ENCODE results near the gene CSF3R. TPM values are rescaled to one million over a fixed set of nuclear protein-coding genes. Genes with fewer than 3 reads are reported as not detected.

CSF3R gene
- total and polyA plus RNA-seq, 2 experiments from 2014 or later: not detected

DNA sequence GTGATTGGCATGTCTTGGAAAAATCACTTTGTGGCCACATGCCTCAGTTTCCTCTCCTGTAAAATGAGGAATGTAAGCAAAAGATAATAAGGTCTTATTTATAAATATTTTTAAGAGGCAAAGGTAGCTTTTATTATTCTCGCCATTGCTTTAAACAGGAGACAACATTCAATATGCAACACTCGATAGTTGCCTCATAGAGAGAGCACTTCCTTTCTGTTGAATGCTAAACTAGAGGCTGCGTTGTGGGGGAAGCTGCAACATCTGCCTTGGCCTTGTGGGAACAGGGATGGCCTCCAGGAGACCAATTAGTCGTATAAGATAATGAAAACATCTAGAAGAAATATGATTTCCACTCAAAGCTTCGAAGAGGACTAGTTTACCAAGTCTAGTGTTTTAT, 36.0 kb downstream of the CSF3R start:
- no peaks in the 10 kb centered on the region for H3K27me3 ChIP-seq (ENCODE audit: insufficient read depth)
- Mint-ChIP-seq H3K27me3 (ENCODE audit: insufficient read depth, low read depth, poor library complexity) (peaks cover 11% of the 10 kb centered on the region), H3K36me3 (ENCODE audit: low read depth) (no peaks in the 10 kb centered on the region; the same call in 2 of the 3 replicates), H3K4me3 (no peak overlapping the region), H3K4me1 (peaks cover 17% of the 10 kb centered on the region), H3K27ac (no peak overlapping the region), H3K9me3 (no peaks in the 10 kb centered on the region)
- H3K4me2 ChIP-seq: no peak overlapping the region
- no peak overlapping the region; the same call in 1 of the 2 replicates for H2AFZ ChIP-seq
- no peaks in the 10 kb centered on the region for H4K20me1 ChIP-seq (replicated peaks; ENCODE audit: insufficient read depth)
- TF ChIP-seq ZNF331 (CRISPR knock-in tag; IDR thresholded peaks at IDR 0.05; ENCODE audit: low read depth): no peak
- no peak for TF ChIP-seq JUNB (IDR thresholded peaks at IDR 0.05; ENCODE audit: unreplicated experiment)
- no peak for TF ChIP-seq REST (IDR thresholded peaks at IDR 0.05; ENCODE audit: unreplicated experiment)
- TF ChIP-seq EZH2phosphoT487 (IDR thresholded peaks at IDR 0.05; ENCODE audit: unreplicated experiment): no peak
- TF ChIP-seq STAT1 (IDR thresholded peaks at IDR 0.05; ENCODE audit: unreplicated experiment): no peak
- no peak for TF ChIP-seq CTCF (conservative IDR thresholded peaks at IDR 0.05; ENCODE audit: low read depth in 2 of 2)
- TF ChIP-seq POLR2AphosphoS5 (IDR thresholded peaks at IDR 0.05; ENCODE audit: low read depth): no peak
- TF ChIP-seq ZNF114 (CRISPR knock-in tag; IDR thresholded peaks at IDR 0.05): no peak
- TF ChIP-seq NANOG (IDR thresholded peaks at IDR 0.05; ENCODE audit: borderline replicate concordance): no peak
- no peak for TF ChIP-seq CREB1 (CRISPR knock-in tag; IDR thresholded peaks at IDR 0.05; ENCODE audit: low read depth)
- no peak for TF ChIP-seq ETS1 (IDR thresholded peaks at IDR 0.05)
- no peaks in the 10 kb centered on the region for H3K9me2 ChIP-seq (ENCODE audit: insufficient read depth)
- ATAC-seq (no peak), DNase-seq (ENCODE audit: low spot score) (no peak)
- H3K4me1 ChIP-seq (ENCODE audit: insufficient read depth): no peaks in the 10 kb centered on the region; the same call in 1 of the 2 replicates
- H3K4me3 ChIP-seq: no peak overlapping the region
- H3K27ac ChIP-seq (ENCODE audit: low read depth): no peak overlapping the region
- no peaks in the 10 kb centered on the region for H3F3A ChIP-seq (replicated peaks; ENCODE audit: low read depth)
- H3K79me2 ChIP-seq (replicated peaks; ENCODE audit: insufficient read depth): no peaks in the 10 kb centered on the region
- H3K36me3 ChIP-seq (ENCODE audit: insufficient read depth): no peaks in the 10 kb centered on the region
